Measurements from ENCODE around the gene OR2T2. TPM values are rescaled to one million over a fixed set of nuclear protein-coding genes. Genes with fewer than 3 reads are reported as not detected.
"Not testable (repeated sequence)": the region's sequence is repeated elsewhere in the genome, so short reads cannot be mapped to it uniquely, and the experiment has no call there.

OR2T2 gene
- total RNA-seq, 1 donor from 2014 or later: not detected

- not testable (repeated sequence) for DNase-seq (ENCODE audit: low read depth in 2 of 2)
Observed at GRCh38 chr1:248450466-248451145, 5.2 kb downstream of the OR2T2 start.

GRCh38 chr1:248453619-248454018, 8.2 kb downstream of the OR2T2 start:
- not testable (repeated sequence) for DNase-seq (ENCODE audit: low read depth in 2 of 2)

GRCh38 chr1:248455045-248455444, 9.6 kb downstream of the OR2T2 start:
- not testable (repeated sequence) for DNase-seq (ENCODE audit: low read depth in 2 of 2)

GRCh38 chr1:248456635-248457034, 11.2 kb downstream of the OR2T2 start:
- DNase-seq (ENCODE audit: low read depth in 2 of 2): not testable (repeated sequence)

GRCh38 chr1:248459117-248459516, 13.7 kb downstream of the OR2T2 start:
- not testable (repeated sequence) for DNase-seq (ENCODE audit: low read depth in 2 of 2)

GRCh38 chr1:248471154-248471553, 25.7 kb downstream of the OR2T2 start:
- DNase-seq (ENCODE audit: low read depth in 2 of 2): no peak

- not testable (repeated sequence) for DNase-seq (ENCODE audit: low read depth in 2 of 2)
Observed at GRCh38 chr1:248472111-248472510, 26.7 kb downstream of the OR2T2 start.

- DNase-seq (ENCODE audit: low read depth in 2 of 2): not testable (repeated sequence)
Observed at GRCh38 chr1:248473051-248473450, 27.6 kb downstream of the OR2T2 start, which contains the start of gene OR2T3. Gene OR2T3 (plus strand): TSS chr1:248473351. CDS start chr1:248473351, 0 bp downstream.

GRCh38 chr1:248475660-248476059, 30.2 kb downstream of the OR2T2 start:
- DNase-seq (ENCODE audit: low read depth in 2 of 2): not testable (repeated sequence)

GRCh38 chr1:248481686-248482579, 36.5 kb downstream of the OR2T2 start:
- DNase-seq (ENCODE audit: low read depth in 2 of 2): not testable (repeated sequence)

- not testable (repeated sequence) for DNase-seq (ENCODE audit: low read depth in 2 of 2)
Observed at GRCh38 chr1:248488289-248488688, 42.9 kb downstream of the OR2T2 start, which contains the start of gene OR2T5. Gene OR2T5 (plus strand): TSS chr1:248488589. CDS start chr1:248488589, 0 bp downstream.

GRCh38 chr1:248496661-248497060, 51.2 kb downstream of the OR2T2 start:
- not testable (repeated sequence) for DNase-seq (ENCODE audit: low read depth in 2 of 2)

- DNase-seq (ENCODE audit: low read depth in 2 of 2): not testable (repeated sequence)
Observed at GRCh38 chr1:248500305-248501035, 55.0 kb downstream of the OR2T2 start.

Other genes starting within 250 kb of the OR2T2 start
- gene OR2M3, start 248.4 kb upstream of the OR2T2 start, total RNA-seq: not detected in 2 replicates
- gene OR2M4, start 214.2 kb upstream of the OR2T2 start, total RNA-seq: not detected in 2 replicates
- gene OR2T33, start 167.7 kb upstream of the OR2T2 start, total RNA-seq: not detected in 2 replicates
- not detected in 2 replicates for gene OR2T12, start 142.2 kb upstream of the OR2T2 start, total RNA-seq
- not detected in 2 replicates for gene OR2M7, start 121.1 kb upstream of the OR2T2 start, total RNA-seq
- not detected in 2 replicates for gene OR14C36, start 96.9 kb upstream of the OR2T2 start, total RNA-seq
- gene OR2T4, start 84.0 kb upstream of the OR2T2 start, total RNA-seq: not detected in 2 replicates
- gene OR2T6, start 69.9 kb upstream of the OR2T2 start, total RNA-seq: not detected in 2 replicates
- not detected in 2 replicates for gene OR2T1, start 42.6 kb upstream of the OR2T2 start, total RNA-seq
- gene OR2T3, start 27.7 kb downstream of the OR2T2 start, total RNA-seq: not detected in 2 replicates
- gene OR2T5, start 43.0 kb downstream of the OR2T2 start, total RNA-seq: not detected in 2 replicates
- gene OR2G6, start 62.4 kb downstream of the OR2T2 start, total RNA-seq: not detected in 2 replicates
- gene OR2T29, start 117.1 kb downstream of the OR2T2 start, total RNA-seq: not detected in 2 replicates
- gene OR2T34, start 129.1 kb downstream of the OR2T2 start, total RNA-seq: not detected in 2 replicates
- not detected in 2 replicates for gene OR2T10, start 152.1 kb downstream of the OR2T2 start, total RNA-seq
- not detected in 2 replicates for gene OR2T11, start 189.5 kb downstream of the OR2T2 start, total RNA-seq
- gene OR2T35, start 199.6 kb downstream of the OR2T2 start, total RNA-seq: not detected in 2 replicates
- gene OR2T27, start 209.9 kb downstream of the OR2T2 start, total RNA-seq: not detected in 2 replicates